Occipital lobe (tissue), 2 donors: ENCODE measurements around the gene SPATA13. TPM values are rescaled to one million over a fixed set of nuclear protein-coding genes. Genes with fewer than 3 reads are reported as not detected.

Experiments used
- DNase-seq: peaks from one replicate; lab custom pipeline; 2025; lab: John Stamatoyannopoulos, UW
- total RNA-seq: library from RNA; depleted of rRNA; stranded (reverse); fragments of >200 nt; gene quantifications from one replicate; pipeline ENCODE4 v1.2.3, GENCODE V29; 2014

The SPATA13 gene
- total RNA-seq, 1 donor from 2014 or later, result 20.0 TPM

- no peak for DNase-seq
These were observed 60.5 kb downstream of the SPATA13 start for GRCh38 chr13:24221007-24221406.

DNA sequence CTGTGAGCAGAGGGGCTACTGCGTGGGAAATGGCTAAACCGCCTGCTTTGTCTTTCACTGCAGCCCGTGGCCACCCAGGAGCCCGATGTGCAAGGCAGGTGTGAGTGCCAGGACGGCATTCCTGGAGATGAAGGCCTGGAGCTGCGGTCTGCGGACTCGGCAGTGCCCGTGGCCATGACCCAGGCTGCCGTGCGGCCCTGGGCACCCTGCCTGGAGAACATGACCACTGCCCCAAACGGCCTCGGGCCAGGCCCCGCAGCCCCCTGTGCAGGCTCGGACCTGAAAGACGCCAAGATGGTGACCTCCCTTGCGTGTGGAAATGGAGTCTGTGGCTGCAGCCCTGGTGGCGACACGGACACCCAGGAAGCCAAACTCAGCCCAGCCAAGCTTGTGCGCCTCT is 62.2 kb downstream of the SPATA13 start:
- DNase-seq, result no peak

DNA sequence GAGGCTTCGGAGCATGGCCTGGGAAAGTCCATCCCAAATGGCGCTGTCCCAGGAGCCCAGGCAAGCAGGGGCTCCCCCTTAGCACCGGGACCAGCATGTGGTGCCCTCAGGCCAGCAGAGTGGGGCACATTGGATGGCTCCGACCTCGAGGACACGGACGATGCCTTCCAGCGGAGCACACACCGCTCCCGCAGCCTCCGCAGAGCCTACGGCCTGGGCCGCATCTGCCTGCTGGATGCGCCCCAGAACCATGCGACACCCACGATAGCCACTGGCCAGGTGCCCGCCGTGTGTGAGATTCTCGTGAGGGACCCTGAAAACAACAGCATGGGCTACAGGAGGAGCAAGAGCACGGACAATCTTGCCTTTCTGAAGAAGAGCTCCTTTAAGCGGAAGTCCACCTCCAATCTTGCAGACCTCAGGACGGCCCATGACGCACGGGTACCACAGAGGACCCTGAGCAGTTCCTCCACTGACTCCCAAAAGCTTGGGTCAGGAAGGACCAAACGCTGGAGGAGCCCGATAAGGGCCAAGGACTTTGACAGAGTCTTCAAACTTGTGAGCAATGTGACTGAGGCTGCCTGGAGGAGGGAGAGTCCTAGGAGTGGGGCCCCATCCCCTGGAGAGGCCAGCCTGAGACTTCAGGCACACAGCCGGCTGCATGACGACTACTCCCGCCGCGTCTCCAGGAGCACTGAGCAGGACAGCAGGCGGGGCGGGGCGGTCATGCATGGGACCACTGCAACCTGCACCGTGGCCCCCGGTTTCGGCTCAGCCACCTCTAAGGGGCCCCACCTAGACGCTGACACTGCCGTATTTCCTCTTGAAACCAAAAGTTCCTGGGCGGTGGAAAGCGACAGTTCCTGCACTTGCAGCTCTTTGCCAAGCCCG is 63.1 kb downstream of the SPATA13 start:
- no peak for DNase-seq

- no peak for DNase-seq
These were observed 63.7 kb downstream of the SPATA13 start for GRCh38 chr13:24224232-24224680.

GRCh38 chr13:24225062-24225461 is 64.5 kb downstream of the SPATA13 start:
- DNase-seq, result no peak

DNA sequence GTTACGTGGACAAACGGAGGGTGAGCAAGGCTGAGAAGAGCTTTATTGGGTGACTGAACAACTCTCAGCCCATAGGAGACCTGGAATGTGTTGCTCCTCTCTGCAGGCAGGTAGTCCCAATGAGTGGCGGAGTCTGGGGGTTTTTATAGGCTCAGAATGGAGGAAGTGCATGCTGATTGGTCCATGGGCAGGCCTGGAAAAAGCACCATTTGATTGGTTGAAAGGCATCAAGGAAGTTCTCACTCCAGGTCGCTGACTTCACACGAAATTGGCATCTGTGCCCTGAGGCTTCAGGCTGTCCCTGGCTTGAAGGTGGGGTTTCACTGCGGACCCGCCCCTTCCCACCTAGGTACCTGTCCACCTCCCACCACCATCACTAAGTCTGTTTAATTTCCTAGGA is 65.4 kb downstream of the SPATA13 start:
- DNase-seq, result no peak

DNA sequence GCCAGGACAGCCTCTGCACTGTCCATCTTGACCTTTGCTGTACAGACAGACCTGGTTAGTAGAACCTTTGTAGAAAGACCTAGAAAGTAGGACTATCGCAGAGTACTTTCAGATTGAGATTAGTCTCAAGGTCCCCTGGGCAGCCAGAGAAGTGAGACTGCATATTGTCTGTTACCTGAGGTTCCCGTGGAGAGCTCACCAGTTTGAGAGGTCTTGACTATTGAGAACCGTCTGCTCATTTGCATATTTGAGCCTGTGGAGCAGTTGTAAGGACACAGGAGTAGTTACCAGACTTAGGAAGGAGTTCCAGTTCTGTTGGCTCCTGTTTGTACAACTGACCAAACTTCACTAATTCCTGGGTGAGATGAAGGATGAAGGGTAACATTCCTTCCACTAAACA is 66.2 kb downstream of the SPATA13 start:
- no peak for DNase-seq

- no peak for DNase-seq
These were observed 68.4 kb downstream of the SPATA13 start for GRCh38 chr13:24228852-24229458.

DNA sequence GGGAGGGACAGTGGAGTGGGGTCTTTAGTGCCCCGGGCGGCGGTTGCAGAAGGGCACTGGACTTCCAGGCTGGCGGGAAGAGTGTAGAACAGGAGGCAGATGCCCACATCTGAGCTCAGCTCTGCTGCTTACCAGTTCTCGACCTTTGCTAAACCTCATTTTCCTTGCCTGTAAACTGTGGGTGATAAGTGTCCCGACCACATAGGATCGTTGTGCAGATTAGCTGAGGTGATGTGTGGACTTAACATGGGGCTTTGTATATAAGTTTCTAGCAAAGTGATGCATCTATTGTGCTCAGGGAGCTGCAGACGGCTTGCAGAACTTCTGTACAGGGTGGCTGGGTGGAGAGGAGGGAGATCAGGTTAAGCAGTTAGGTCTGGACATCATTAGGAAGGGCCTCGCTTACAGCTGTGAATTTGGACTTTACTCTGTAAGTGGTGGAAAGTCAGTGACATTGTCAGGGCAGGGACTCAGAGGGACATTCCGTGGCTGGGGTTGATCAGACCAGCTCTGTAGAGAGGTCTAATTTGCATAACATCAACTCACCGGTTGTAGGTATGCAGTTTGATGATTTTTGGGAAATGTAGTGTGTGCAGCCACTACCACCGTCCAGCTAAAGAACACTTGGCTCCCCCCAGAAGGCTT is 70.0 kb downstream of the SPATA13 start:
- no peak for DNase-seq

- DNase-seq, result no peak
These were observed 70.9 kb downstream of the SPATA13 start for GRCh38 chr13:24231377-24231776.

- no peak for DNase-seq
These were observed 71.5 kb downstream of the SPATA13 start for GRCh38 chr13:24232037-24232436.

GRCh38 chr13:24232474-24232873 is 72.0 kb downstream of the SPATA13 start:
- DNase-seq, result no peak

DNA sequence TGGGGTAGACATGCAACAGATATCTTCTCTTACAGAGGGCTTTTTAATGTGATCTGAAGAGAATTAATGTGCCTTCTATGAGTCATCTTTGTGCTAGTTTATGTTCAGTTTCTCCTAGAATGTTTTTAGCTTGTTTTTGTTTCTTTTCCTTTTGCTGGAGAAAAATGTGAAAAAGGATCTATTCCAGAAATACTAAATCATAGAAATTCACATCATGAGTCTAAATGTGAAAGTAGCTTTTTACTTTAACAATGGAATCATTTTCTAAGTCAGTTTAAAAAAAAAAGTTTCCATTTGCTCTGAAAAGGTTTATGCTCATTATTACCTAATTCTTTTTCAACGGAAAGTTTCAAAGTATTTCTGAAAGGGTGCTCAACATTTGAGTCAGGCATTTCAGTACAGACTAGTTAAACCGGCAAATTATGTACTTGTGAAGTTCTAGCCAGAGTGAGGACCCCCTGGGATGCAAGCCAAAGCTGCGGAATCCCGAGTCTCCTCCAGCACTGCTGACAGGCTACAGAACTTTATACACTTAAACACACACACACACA is 72.9 kb downstream of the SPATA13 start:
- no peak for DNase-seq

GRCh38 chr13:24234200-24234915 is 73.8 kb downstream of the SPATA13 start:
- DNase-seq, result no peak

DNA sequence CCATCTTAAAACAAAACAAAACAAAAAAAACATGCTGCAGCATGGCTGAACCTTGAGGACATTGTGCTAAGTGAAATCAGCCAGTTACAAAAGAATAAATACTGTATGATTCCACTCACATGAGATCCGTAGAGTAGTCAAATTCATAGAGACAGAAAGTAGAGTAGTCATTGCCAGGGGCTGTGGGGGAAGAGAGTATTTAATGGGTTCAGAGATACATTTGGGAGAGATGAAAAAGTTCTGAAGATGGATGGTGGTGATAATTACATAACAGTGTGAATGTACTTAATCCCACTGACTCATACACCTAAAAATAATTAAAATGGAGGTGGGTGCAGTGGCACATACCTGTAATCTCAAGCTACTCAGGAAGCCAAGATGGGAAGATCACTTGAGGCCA is 76.8 kb downstream of the SPATA13 start:
- no peak for DNase-seq

DNA sequence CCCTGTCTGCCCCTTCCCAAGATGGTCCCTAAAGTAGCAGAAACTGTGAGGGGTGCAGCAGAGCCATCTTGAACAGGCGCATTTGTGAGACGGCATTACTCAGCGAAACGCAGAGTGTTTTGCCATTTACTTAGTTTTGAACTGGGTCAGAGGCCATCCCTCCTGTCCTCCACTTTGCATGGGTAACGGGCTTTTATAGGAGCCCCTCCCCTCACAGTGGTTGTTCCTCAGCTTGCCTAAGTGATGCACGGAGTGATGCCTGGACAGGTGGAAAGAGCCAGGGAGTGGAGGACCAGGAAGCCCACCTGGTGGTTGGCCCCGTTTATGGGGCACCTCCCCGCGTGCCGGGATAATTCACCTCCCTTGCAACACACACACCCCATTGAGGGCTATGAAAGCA is 80.8 kb downstream of the SPATA13 start:
- no peak for DNase-seq

DNA sequence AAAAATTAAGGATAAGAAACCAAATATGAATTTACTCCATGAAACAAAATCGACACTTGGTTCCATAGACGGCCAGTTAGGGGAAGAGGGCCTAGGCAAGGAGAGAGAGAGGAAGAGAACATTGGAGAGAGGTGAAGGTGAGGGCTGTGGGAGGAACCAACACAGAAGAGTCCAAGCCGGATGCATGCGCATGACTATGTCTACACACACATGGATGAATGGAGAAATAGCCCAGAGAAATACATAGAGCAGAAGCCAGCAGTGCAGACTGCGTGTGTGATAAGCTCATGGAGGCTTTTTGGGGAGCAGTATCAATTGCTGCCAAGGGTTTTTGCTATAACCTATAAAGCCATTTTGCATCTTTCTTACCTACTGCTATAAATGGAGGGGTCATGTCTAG is 81.6 kb downstream of the SPATA13 start:
- DNase-seq, result no peak

DNA sequence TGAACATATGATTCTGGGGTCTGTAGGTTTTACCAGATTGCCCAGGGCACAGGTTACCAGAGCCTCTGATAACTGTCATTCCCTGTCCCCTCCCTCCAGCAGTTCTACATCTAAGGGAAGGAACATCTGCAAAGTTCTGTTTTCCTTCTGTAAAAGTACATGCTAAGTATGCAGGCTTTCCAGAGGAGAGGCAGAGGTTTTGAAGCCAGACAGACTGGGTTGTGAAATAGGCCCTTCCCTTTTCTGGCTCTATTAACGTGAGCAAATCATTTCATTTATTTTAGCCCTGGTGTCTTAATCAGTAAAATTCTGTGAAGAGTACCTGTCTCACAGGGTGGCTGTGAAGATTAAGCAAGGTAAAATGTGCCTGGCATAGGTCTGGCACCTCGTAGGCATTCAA is 82.8 kb downstream of the SPATA13 start:
- DNase-seq, result no peak

- DNase-seq, result no peak
These were observed 84.3 kb downstream of the SPATA13 start for GRCh38 chr13:24244802-24245201.

DNA sequence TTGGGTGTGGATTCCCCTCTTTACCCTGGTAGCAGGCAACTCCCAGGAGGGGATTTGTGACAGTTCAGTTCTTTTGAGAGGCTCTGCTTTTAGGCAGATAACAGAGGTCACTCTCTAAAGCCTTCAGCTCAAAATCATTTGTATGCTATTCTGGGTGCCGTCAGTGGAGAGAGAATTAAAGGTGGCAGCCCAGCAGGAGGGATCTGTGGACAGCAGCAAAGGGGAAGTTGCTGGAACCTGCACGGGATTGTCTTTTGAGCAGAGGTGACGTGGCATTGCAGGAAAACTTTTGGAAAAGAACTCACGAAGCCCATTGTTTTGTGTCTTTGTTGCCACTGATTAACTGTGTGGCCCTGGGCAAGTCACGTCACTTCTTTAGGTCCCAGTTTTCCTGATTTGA is 86.5 kb downstream of the SPATA13 start:
- no peak for DNase-seq

GRCh38 chr13:24249624-24250023 is 89.1 kb downstream of the SPATA13 start:
- no peak for DNase-seq
